ENCODE results near the gene LPP. TPM values are rescaled to one million over a fixed set of nuclear protein-coding genes. Genes with fewer than 3 reads are reported as not detected.

The LPP gene
- total RNA-seq, 2 donors from 2014 or later = 1,568 to 1,607 TPM

DNA sequence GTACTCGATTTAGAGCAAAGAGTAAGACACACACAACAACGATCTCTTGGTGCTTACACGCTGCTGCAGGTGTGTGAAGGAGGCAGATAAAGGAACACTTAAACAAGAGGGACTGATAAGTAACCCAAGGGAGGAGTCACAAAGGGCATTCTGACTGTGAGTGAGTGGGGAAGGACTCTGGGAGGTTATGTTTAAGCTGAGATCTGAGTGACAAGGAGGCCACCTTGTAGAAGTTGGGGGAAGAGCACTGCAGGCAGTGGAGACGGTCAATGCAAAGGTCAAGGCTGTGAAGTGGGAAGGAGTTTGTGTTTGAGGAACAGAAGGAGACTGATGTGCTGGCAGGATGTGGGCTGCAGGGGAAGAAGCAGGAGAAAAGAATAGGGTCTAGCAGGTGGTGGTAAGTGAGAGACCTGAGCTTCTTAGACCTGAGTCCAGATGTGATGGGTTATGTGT lies 63.1 kb downstream of the LPP start:
- Histone ChIP-seq H3K36me3 (no peaks in the 10 kb centered on the region), H3K27me3 (replicated peaks; ENCODE audit: insufficient read depth) (no peaks in the 10 kb centered on the region), H3K4me3 (peak overlapping the region; percentile 71), H3K27ac (peak overlapping the region; percentile 98), H3K9me3 (no peaks in the 10 kb centered on the region), H3K4me1 (ENCODE audit: control insufficient read depth in 1 of 2, low read depth in 2 of 2) (peaks cover 33 to 76% of the 10 kb centered on the region in 2 donors)
- TF ChIP-seq, protein P1, sequence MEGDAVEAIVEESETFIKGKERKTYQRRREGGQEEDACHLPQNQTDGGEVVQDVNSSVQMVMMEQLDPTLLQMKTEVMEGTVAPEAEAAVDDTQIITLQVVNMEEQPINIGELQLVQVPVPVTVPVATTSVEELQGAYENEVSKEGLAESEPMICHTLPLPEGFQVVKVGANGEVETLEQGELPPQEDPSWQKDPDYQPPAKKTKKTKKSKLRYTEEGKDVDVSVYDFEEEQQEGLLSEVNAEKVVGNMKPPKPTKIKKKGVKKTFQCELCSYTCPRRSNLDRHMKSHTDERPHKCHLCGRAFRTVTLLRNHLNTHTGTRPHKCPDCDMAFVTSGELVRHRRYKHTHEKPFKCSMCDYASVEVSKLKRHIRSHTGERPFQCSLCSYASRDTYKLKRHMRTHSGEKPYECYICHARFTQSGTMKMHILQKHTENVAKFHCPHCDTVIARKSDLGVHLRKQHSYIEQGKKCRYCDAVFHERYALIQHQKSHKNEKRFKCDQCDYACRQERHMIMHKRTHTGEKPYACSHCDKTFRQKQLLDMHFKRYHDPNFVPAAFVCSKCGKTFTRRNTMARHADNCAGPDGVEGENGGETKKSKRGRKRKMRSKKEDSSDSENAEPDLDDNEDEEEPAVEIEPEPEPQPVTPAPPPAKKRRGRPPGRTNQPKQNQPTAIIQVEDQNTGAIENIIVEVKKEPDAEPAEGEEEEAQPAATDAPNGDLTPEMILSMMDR (IDR thresholded peaks at IDR 0.05) = no peak
- ATAC-seq (ENCODE audit: insufficient number of reproducible peaks, low FRiP score, low read depth) (no peak), DNase-seq (ENCODE audit: low spot score) (no peak)

DNA sequence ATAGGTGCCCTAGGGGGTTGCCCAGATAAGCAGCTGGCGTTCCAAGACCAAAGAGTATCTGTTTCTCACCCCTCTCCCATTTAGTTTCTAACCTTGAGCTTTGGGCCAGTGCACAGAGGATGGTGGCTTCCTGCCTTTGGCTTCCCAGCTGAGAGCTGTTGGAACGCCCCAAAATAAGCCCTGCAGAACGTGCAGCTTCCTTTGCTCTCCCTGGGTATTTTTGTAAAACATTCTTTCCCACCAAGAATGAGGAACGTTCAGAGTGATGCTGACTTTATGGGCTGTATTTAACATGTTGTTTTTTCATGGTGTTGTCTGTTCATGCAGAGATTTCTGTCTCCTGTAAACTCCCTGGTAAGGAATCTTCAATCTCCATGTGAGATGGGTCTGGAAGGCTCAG lies 63.8 kb downstream of the LPP start:
- Histone ChIP-seq H3K36me3 (no peaks in the 10 kb centered on the region), H3K27me3 (replicated peaks; ENCODE audit: insufficient read depth) (no peaks in the 10 kb centered on the region), H3K4me1 (ENCODE audit: control insufficient read depth in 1 of 2, low read depth in 2 of 2) (peaks cover 39 to 81% of the 10 kb centered on the region in 2 donors), H3K4me3 (peak overlapping the region; percentile 71), H3K9me3 (no peaks in the 10 kb centered on the region), H3K27ac (peak overlapping the region; percentile 98)
- ATAC-seq (ENCODE audit: insufficient number of reproducible peaks, low FRiP score, low read depth) = no peak
- no peak for DNase-seq (ENCODE audit: low spot score)
- TF ChIP-seq, protein P1 (IDR thresholded peaks at IDR 0.05) = no peak

DNA sequence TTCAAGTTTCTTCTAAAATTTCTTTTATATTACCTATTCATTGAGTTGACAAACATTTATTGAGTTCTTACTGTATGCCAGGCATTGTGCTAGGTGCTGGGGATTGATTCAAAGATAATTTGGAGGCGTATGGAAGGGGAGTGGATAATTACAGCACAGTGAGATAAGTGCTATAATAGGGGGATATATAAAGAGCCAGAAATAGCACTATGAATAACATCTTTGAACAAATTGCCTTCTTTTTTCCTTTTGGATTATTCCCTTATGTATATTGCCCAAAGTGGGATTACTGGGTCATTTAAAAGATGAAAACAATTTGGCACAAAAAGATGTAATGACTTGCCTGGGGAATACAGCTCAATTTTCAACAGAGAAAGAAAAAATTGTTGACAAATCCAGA lies 64.6 kb downstream of the LPP start:
- TF ChIP-seq, protein P1 (IDR thresholded peaks at IDR 0.05) = no peak
- ATAC-seq (ENCODE audit: insufficient number of reproducible peaks, low FRiP score, low read depth) (no peak), DNase-seq (ENCODE audit: low spot score) (no peak)
- Histone ChIP-seq H3K27me3 (replicated peaks; ENCODE audit: insufficient read depth) (no peaks in the 10 kb centered on the region), H3K9me3 (no peaks in the 10 kb centered on the region), H3K36me3 (no peaks in the 10 kb centered on the region), H3K4me3 (peak overlapping the region; percentile 71), H3K4me1 (ENCODE audit: control insufficient read depth in 1 of 2, low read depth in 2 of 2) (peaks cover 47 to 90% of the 10 kb centered on the region in 2 donors), H3K27ac (peak overlapping the region; percentile 98)

DNA sequence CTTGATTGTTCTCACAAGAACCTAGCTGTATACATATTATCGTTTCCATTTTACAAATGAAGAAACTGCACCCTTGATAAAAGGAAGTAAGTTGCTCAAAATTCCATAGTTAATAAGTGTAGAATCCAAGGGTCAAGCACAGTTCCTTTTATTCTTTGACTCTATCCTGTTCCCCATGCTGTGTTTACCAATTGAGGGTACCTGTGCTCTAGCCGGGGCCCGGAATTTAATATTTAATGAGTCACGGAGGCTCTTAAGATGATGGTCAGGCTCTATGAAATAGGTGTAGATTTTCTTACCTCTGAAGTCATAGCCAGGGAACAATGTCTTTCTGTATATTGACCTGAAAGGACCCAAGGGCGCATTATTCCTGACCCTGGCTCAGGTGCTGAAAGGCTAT lies 65.2 kb downstream of the LPP start:
- H3K4me1 ChIP-seq (ENCODE audit: control insufficient read depth in 1 of 2, low read depth in 2 of 2) = peaks cover 52 to 91% of the 10 kb centered on the region in 2 donors
- peak overlapping the region; percentile 6 for H3K4me3 ChIP-seq
- DNase-seq (ENCODE audit: low spot score) (no peak), ATAC-seq (ENCODE audit: insufficient number of reproducible peaks, low FRiP score, low read depth) (no peak)
- no peaks in the 10 kb centered on the region for H3K9me3 ChIP-seq
- peak overlapping the region; percentile 98 for H3K27ac ChIP-seq
- H3K36me3 ChIP-seq = no peaks in the 10 kb centered on the region
- H3K27me3 ChIP-seq (replicated peaks; ENCODE audit: insufficient read depth) = no peaks in the 10 kb centered on the region
- TF ChIP-seq, protein P1 (IDR thresholded peaks at IDR 0.05) = no peak

DNA sequence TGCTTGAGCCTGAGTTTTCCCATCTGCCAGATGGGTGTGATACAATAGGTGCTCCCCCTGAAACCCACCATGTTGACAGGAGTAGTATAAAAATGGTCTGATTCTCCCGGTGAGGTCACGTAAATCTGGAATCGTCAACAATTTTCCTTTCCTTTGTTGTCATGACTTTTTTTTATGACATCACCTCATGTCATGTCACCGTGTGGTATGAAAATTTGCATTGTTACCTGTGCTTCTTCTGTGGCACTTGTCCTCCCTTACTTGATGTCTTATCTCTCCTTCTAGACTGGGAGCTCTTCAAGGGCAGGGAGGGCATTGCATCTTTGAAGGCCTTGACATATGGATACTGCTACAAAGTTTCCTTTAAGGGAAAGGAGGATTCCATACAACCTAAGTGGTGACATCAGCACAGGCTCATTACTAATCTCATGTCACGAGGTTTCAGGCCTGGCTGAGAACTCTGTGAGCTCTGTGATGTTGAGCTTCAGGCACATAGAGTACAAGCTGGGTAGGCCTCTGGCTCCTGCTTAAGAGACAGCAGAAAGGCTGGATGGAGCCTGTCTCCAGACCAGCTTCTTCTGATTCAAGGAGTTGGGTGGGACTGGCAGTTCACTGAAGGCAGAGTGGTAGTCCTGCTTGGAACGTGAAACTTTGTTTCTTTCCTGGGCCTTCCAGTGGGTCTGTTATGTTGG lies 66.3 kb downstream of the LPP start:
- Histone ChIP-seq H3K9me3 (no peaks in the 10 kb centered on the region), H3K36me3 (no peaks in the 10 kb centered on the region), H3K4me3 (peak overlapping the region; percentile 54), H3K4me1 (ENCODE audit: control insufficient read depth in 1 of 2, low read depth in 2 of 2) (peaks cover 45 to 96% of the 10 kb centered on the region in 2 donors), H3K27me3 (replicated peaks; ENCODE audit: insufficient read depth) (no peaks in the 10 kb centered on the region), H3K27ac (peak overlapping the region; percentile 98)
- DNase-seq (ENCODE audit: low spot score) (no peak), ATAC-seq (ENCODE audit: insufficient number of reproducible peaks, low FRiP score, low read depth) (peak; percentile 69)
- TF ChIP-seq, protein P1 (IDR thresholded peaks at IDR 0.05) = no peak
